Measurements from ENCODE around the gene MAPK14. TPM values are rescaled to one million over a fixed set of nuclear protein-coding genes. Genes with fewer than 3 reads are reported as not detected.
"Not testable (repeated sequence)": the region's sequence is repeated elsewhere in the genome, so short reads cannot be mapped to it uniquely, and the experiment has no call there.

The MAPK14 gene
- 43.1 TPM for polyA plus RNA-seq (2013, experiment 1 of 2)
- polyA plus RNA-seq (2013, experiment 2 of 2) = 43.0 TPM

DNA sequence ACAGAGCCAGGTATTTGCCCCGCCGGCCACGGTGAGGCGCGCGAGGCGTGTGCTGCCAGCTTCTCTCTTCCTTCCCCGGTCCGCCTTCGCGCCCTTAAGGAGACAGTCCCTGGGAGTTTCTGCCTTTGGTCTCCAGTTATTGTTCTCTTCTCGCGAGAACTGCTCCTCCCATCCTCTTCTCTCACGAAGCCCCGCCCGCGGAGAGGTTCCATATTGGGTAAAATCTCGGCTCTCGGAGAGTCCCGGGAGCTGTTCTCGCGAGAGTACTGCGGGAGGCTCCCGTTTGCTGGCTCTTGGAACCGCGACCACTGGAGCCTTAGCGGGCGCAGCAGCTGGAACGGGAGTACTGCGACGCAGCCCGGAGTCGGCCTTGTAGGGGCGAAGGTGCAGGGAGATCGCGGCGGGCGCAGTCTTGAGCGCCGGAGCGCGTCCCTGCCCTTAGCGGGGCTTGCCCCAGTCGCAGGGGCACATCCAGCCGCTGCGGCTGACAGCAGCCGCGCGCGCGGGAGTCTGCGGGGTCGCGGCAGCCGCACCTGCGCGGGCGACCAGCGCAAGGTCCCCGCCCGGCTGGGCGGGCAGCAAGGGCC lies at the start of gene MAPK14:
TSS of gene MAPK14 (plus strand) at position 308 of the 587 bp plus-strand sequence. CDS start 350 bp downstream, outside the sequence.
- Histone ChIP-seq H3K9me3 (ENCODE audit: control insufficient read depth, low read length) (no peaks in the 10 kb centered on the region), H3K36me3 (ENCODE audit: control insufficient read depth, insufficient read depth, low read length) (peaks cover 3% of the 10 kb centered on the region), H3K27ac (ENCODE audit: low read depth, low read length, severe bottlenecking) (peak within 1 kb of the TSS; percentile 90), H3K4me3 (ENCODE audit: extremely low read depth, insufficient read depth, low read length, poor library complexity, severe bottlenecking) (peak within 1 kb of the TSS; percentile 95), H3K4me1 (ENCODE audit: control insufficient read depth, insufficient read depth, low read length, poor library complexity, severe bottlenecking) (peaks cover 26% of the 10 kb centered on the region)
- WGBS, 2 experiments (ENCODE audit: insufficient coverage in 2 of 2) = 0% methylated on average over 46 to 55 of the region's 62 CpGs

- not testable (repeated sequence) for H3K4me1 ChIP-seq (ENCODE audit: control insufficient read depth, insufficient read depth, low read length, poor library complexity, severe bottlenecking); H3K27ac ChIP-seq (ENCODE audit: low read depth, low read length, severe bottlenecking); H3K4me3 ChIP-seq (ENCODE audit: extremely low read depth, insufficient read depth, low read length, poor library complexity, severe bottlenecking); H3K9me3 ChIP-seq (ENCODE audit: control insufficient read depth, low read length); H3K36me3 ChIP-seq (ENCODE audit: control insufficient read depth, insufficient read depth, low read length)
- WGBS, 2 experiments (ENCODE audit: insufficient coverage in 2 of 2) = no CpG with 5 or more reads among the region's 1 CpG
Observed at GRCh38 chr6:35980126-35980525, 47.5 kb upstream of the MAPK14 start.

DNA sequence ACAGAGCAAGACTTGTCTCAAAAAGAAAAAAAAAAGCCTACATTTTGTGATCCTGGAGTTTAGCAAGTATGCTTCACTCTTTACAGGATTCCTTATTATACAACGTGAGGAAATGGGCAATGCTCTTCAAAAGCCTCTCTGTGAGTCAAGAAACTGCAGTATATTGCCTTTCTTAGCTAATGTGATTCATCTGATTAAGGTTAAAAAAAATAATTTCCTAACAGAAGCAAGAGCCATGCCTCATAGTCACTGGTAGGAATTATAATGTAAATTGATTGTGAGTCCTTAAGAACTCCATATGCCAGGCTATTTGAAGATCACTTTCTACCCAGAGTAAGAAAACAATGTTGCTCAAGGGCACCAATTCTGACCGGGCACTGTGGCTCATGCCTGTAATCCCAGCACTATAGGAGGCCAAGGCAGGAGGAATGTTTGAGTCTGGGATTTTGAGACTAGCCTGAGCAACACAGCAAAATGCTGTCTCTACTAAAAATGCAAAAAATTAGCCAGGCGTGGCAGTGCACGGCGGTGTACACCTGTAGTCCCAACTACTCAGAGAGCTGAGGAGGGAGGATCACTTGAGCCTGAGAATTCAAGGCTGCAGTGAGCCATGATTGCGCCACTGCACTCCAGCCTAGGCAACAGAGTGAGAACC lies 46.5 kb upstream of the MAPK14 start:
- Histone ChIP-seq H3K4me1 (ENCODE audit: control insufficient read depth, insufficient read depth, low read length, poor library complexity, severe bottlenecking) (no peaks in the 10 kb centered on the region), H3K27ac (ENCODE audit: low read depth, low read length, severe bottlenecking) (no peak overlapping the region), H3K9me3 (ENCODE audit: control insufficient read depth, low read length) (no peaks in the 10 kb centered on the region), H3K36me3 (ENCODE audit: control insufficient read depth, insufficient read depth, low read length) (no peaks in the 10 kb centered on the region), H3K4me3 (ENCODE audit: extremely low read depth, insufficient read depth, low read length, poor library complexity, severe bottlenecking) (no peak overlapping the region)
- WGBS, 2 experiments (ENCODE audit: insufficient coverage in 2 of 2) = 91 to 98% methylated on average over 4 of the region's 6 CpGs

DNA sequence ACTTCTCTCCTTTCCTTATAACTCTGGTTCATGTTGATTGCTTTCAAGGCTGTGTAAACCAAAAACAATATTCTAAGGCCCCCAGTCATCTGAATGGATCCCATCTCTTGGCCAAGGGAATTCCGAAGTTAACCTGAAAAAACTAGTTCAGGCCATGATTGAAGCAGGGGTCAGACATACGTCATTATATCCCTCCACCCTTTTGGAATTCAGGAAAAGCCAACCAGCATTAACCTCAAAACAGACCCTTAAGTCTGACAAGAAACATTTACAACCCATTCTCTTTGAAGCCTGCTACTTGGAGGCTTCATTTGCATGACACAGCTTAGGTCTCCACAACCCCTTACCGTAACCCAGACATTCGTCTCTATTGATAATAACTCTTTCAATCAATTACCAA lies 42.9 kb upstream of the MAPK14 start:
- 65 to 66% methylated on average over 3 to 4 of the region's 4 CpGs for WGBS, 2 experiments (ENCODE audit: insufficient coverage in 2 of 2)
- Histone ChIP-seq H3K4me3 (ENCODE audit: extremely low read depth, insufficient read depth, low read length, poor library complexity, severe bottlenecking) (no peak overlapping the region), H3K9me3 (ENCODE audit: control insufficient read depth, low read length) (no peaks in the 10 kb centered on the region), H3K4me1 (ENCODE audit: control insufficient read depth, insufficient read depth, low read length, poor library complexity, severe bottlenecking) (no peaks in the 10 kb centered on the region), H3K27ac (ENCODE audit: low read depth, low read length, severe bottlenecking) (no peak overlapping the region), H3K36me3 (ENCODE audit: control insufficient read depth, insufficient read depth, low read length) (no peaks in the 10 kb centered on the region)

GRCh38 chr6:35988047-35988446 lies 39.6 kb upstream of the MAPK14 start:
- WGBS, 2 experiments (ENCODE audit: insufficient coverage in 2 of 2) = 98 to 100% methylated on average over 3 to 7 of the region's 9 CpGs
- H3K27ac ChIP-seq (ENCODE audit: low read depth, low read length, severe bottlenecking); H3K36me3 ChIP-seq (ENCODE audit: control insufficient read depth, insufficient read depth, low read length); H3K9me3 ChIP-seq (ENCODE audit: control insufficient read depth, low read length); H3K4me1 ChIP-seq (ENCODE audit: control insufficient read depth, insufficient read depth, low read length, poor library complexity, severe bottlenecking); H3K4me3 ChIP-seq (ENCODE audit: extremely low read depth, insufficient read depth, low read length, poor library complexity, severe bottlenecking): not testable (repeated sequence)

- 75 to 89% methylated on average over 2 to 3 of the region's 3 CpGs for WGBS, 2 experiments (ENCODE audit: insufficient coverage in 2 of 2)
- no peak overlapping the region for H3K27ac ChIP-seq (ENCODE audit: low read depth, low read length, severe bottlenecking)
- no peaks in the 10 kb centered on the region for H3K4me1 ChIP-seq (ENCODE audit: control insufficient read depth, insufficient read depth, low read length, poor library complexity, severe bottlenecking)
- H3K4me3 ChIP-seq (ENCODE audit: extremely low read depth, insufficient read depth, low read length, poor library complexity, severe bottlenecking) = no peak overlapping the region
- H3K36me3 ChIP-seq (ENCODE audit: control insufficient read depth, insufficient read depth, low read length) = no peaks in the 10 kb centered on the region
- no peaks in the 10 kb centered on the region for H3K9me3 ChIP-seq (ENCODE audit: control insufficient read depth, low read length)
Observed at GRCh38 chr6:35993150-35993549, 34.5 kb upstream of the MAPK14 start.

- no peaks in the 10 kb centered on the region for H3K4me1 ChIP-seq (ENCODE audit: control insufficient read depth, insufficient read depth, low read length, poor library complexity, severe bottlenecking)
- H3K36me3 ChIP-seq (ENCODE audit: control insufficient read depth, insufficient read depth, low read length) = no peaks in the 10 kb centered on the region
- no peaks in the 10 kb centered on the region for H3K9me3 ChIP-seq (ENCODE audit: control insufficient read depth, low read length)
- H3K4me3 ChIP-seq (ENCODE audit: extremely low read depth, insufficient read depth, low read length, poor library complexity, severe bottlenecking) = no peak overlapping the region
- no CpG with 5 or more reads among the region's 1 CpG for WGBS, 2 experiments (ENCODE audit: insufficient coverage in 2 of 2)
- H3K27ac ChIP-seq (ENCODE audit: low read depth, low read length, severe bottlenecking) = no peak overlapping the region
Observed at GRCh38 chr6:36000451-36000850, 27.2 kb upstream of the MAPK14 start.

- Histone ChIP-seq H3K4me1 (ENCODE audit: control insufficient read depth, insufficient read depth, low read length, poor library complexity, severe bottlenecking) (no peaks in the 10 kb centered on the region), H3K36me3 (ENCODE audit: control insufficient read depth, insufficient read depth, low read length) (no peaks in the 10 kb centered on the region), H3K4me3 (ENCODE audit: extremely low read depth, insufficient read depth, low read length, poor library complexity, severe bottlenecking) (no peak overlapping the region), H3K27ac (ENCODE audit: low read depth, low read length, severe bottlenecking) (no peak overlapping the region), H3K9me3 (ENCODE audit: control insufficient read depth, low read length) (no peaks in the 10 kb centered on the region)
- 100% methylated on average over 2 of the region's 4 CpGs; no CpG with 5 or more reads in 1 of the 2 experiments for WGBS, 2 experiments (ENCODE audit: insufficient coverage in 2 of 2)
Observed at GRCh38 chr6:36015666-36016065, 11.9 kb upstream of the MAPK14 start.

- H3K4me1 ChIP-seq (ENCODE audit: control insufficient read depth, insufficient read depth, low read length, poor library complexity, severe bottlenecking) = no peaks in the 10 kb centered on the region
Observed at GRCh38 chr6:36018339-36018738, 9.3 kb upstream of the MAPK14 start.

DNA sequence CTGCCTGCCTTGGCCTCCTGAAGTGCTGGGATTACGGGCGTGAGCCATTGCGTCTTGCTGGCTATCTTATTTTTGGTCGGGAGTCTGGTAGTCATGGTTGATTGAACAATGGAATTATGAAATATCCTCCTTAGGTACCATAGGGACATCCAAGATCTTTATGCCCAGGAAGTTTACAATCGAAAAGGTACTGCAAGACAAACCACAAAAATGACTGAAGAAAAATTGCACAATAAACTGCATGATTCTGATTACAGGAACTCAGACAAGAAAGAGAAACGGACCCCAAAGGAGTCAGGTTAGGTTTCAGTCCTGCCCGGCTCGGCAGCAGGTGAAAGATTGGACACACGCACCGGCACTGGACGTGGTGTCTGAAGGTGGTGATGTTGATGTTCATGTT lies 8.4 kb upstream of the MAPK14 start:
- H3K4me1 ChIP-seq (ENCODE audit: control insufficient read depth, insufficient read depth, low read length, poor library complexity, severe bottlenecking) = no peaks in the 10 kb centered on the region
- H3K9me3 ChIP-seq (ENCODE audit: control insufficient read depth, low read length) = no peaks in the 10 kb centered on the region
- WGBS, 2 experiments (ENCODE audit: insufficient coverage in 2 of 2) = 92 to 98% methylated on average over 6 of the region's 11 CpGs
- H3K27ac ChIP-seq (ENCODE audit: low read depth, low read length, severe bottlenecking) = no peak overlapping the region
- H3K36me3 ChIP-seq (ENCODE audit: control insufficient read depth, insufficient read depth, low read length) = no peaks in the 10 kb centered on the region
- H3K4me3 ChIP-seq (ENCODE audit: extremely low read depth, insufficient read depth, low read length, poor library complexity, severe bottlenecking) = no peak overlapping the region

More at GRCh38 chr6:36018339-36018738, 9.3 kb upstream of the MAPK14 start:
- Histone ChIP-seq H3K4me3 (ENCODE audit: extremely low read depth, insufficient read depth, low read length, poor library complexity, severe bottlenecking) (no peak overlapping the region), H3K9me3 (ENCODE audit: control insufficient read depth, low read length) (no peaks in the 10 kb centered on the region), H3K36me3 (ENCODE audit: control insufficient read depth, insufficient read depth, low read length) (no peaks in the 10 kb centered on the region), H3K27ac (ENCODE audit: low read depth, low read length, severe bottlenecking) (no peak overlapping the region)
- WGBS, 2 experiments (ENCODE audit: insufficient coverage in 2 of 2) = no CpG with 5 or more reads among the region's 2 CpGs

- peaks cover 7% of the 10 kb centered on the region for H3K4me1 ChIP-seq (ENCODE audit: control insufficient read depth, insufficient read depth, low read length, poor library complexity, severe bottlenecking)
- 33 to 60% methylated on average over 1 of the region's 1 CpG for WGBS, 2 experiments (ENCODE audit: insufficient coverage in 2 of 2)
- no peak overlapping the region for H3K4me3 ChIP-seq (ENCODE audit: extremely low read depth, insufficient read depth, low read length, poor library complexity, severe bottlenecking)
- no peaks in the 10 kb centered on the region for H3K9me3 ChIP-seq (ENCODE audit: control insufficient read depth, low read length)
- H3K36me3 ChIP-seq (ENCODE audit: control insufficient read depth, insufficient read depth, low read length) = no peaks in the 10 kb centered on the region
- no peak overlapping the region for H3K27ac ChIP-seq (ENCODE audit: low read depth, low read length, severe bottlenecking)
Observed at GRCh38 chr6:36020154-36020553, 7.5 kb upstream of the MAPK14 start.

All from mesodermal cell (in vitro differentiated cells).